ENCODE data around the gene ZCRB1.

The ZCRB1 gene

GRCh38 chr12:42284157-42284556 lies 41.7 kb downstream of the ZCRB1 start:
- Histone ChIP-seq H3K4me3 (no peak overlapping the region), H3K27ac (no peak overlapping the region)

- no peak overlapping the region for H3K27ac ChIP-seq
Observed at GRCh38 chr12:42283739-42284138, 42.2 kb downstream of the ZCRB1 start.

DNA sequence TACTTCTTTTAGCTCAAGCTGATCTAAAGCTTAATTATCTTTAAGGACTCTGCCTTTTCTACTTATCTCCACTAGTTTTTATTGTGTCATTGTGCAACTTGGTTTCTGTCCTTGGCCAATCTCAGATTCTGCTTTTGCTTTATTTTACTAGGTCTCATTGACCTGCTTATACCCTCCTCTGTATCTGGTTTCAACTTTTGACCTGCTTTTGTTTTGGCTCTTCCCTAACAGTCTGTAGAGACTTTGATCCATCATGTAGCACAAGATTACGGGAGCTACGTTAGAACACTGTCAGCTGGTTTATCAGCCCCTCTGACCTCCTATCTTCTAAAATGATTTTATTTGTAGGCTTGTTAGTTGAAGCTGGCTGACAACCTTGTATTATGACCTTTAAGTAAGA lies 43.6 kb downstream of the ZCRB1 start:
- no peak overlapping the region for H3K27ac ChIP-seq

More at GRCh38 chr12:42283739-42284138, 42.2 kb downstream of the ZCRB1 start:
- H3K4me3 ChIP-seq = no peak overlapping the region

DNA sequence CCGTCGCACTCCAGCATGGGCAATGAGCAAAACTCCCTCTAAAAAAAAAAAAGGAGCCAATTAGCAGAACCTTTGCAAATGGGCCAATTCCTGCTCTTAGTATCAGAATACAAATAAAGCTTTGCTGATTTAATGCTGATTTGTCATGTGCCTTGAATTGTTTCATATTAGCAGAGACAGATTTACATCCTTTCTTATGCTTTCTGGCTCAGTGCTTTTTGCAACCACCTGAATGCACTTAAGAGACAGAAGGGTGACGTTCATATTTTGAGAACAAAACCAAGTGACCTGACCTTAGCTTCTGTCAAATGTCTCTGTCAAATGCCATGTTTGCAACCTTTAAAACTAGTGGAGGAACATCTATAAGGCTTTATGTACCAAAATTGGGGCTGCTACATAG lies 44.0 kb downstream of the ZCRB1 start:
- Histone ChIP-seq H3K27ac (no peak overlapping the region), H3K4me3 (no peak overlapping the region)

More for the DNA sequence above, 43.6 kb downstream of the ZCRB1 start:
- no peak overlapping the region for H3K4me3 ChIP-seq

DNA sequence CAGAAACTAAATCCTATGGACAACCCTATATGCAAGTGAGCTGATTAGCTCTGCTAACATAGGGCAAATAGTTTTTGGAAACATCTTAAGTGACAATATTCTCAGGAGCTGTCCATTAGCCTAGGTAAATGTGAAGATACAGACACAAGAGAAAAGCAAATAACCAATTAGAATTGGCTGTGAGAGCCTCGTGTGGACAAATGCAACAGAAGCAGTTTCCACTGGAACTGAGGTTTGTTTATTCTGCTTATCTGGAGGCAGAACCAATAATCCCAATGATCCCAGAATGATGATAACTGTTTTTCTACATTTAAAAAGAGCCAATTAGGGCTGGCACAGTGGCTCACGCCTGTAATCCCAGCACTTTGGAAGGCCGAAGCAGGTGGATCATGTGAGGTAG lies 44.6 kb downstream of the ZCRB1 start:
- no peak overlapping the region for H3K27ac ChIP-seq
- no peak overlapping the region for H3K4me3 ChIP-seq

- Histone ChIP-seq H3K27ac (no peak overlapping the region), H3K4me3 (no peak overlapping the region)
Observed at GRCh38 chr12:42278128-42278510, 47.8 kb downstream of the ZCRB1 start.

DNA sequence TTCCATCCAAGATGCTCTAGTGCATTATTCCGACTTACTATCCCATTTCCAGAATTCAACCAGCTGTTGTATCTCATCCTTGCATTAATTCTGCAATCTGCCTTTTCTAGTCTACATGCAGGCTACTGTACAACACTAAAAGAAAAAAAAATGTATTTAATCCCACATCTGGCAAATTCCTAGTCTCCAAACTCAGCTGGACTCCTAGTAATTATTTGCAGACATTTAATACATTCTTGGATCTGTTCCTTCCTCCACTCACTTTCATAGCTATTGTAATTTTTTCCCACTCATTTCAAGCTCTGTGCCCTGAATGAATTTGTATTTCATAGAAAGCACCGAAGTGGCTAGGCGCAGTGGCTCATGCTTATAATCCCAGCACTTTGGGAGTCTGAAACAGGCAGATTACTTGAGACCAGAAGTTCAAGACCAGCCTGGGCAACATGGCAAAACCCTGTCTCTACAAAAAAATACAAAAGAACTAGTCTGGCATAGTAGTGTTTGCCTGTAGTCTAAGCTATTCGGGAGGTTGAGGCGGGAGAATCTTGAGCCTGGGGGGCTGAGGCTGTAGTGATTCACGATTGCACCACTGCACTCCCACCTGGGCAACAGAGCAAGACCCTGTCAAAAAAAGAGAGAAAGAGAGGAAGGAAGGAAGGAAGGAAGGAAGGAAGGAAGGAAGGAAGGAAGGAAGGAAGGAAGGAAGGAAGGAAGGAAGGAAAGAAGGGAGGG lies 48.3 kb downstream of the ZCRB1 start:
- no peak overlapping the region for H3K27ac ChIP-seq
- no peak overlapping the region for H3K4me3 ChIP-seq

- H3K4me3 ChIP-seq = no peak overlapping the region
- no peak overlapping the region for H3K27ac ChIP-seq
Observed at GRCh38 chr12:42275499-42275898, 50.4 kb downstream of the ZCRB1 start.

- H3K27ac ChIP-seq = no peak overlapping the region
- no peak overlapping the region for H3K4me3 ChIP-seq
Observed at GRCh38 chr12:42273706-42274105, 52.2 kb downstream of the ZCRB1 start.

- Histone ChIP-seq H3K27ac (no peak overlapping the region), H3K4me3 (no peak overlapping the region)
Observed at GRCh38 chr12:42270596-42270995, 55.3 kb downstream of the ZCRB1 start.

DNA sequence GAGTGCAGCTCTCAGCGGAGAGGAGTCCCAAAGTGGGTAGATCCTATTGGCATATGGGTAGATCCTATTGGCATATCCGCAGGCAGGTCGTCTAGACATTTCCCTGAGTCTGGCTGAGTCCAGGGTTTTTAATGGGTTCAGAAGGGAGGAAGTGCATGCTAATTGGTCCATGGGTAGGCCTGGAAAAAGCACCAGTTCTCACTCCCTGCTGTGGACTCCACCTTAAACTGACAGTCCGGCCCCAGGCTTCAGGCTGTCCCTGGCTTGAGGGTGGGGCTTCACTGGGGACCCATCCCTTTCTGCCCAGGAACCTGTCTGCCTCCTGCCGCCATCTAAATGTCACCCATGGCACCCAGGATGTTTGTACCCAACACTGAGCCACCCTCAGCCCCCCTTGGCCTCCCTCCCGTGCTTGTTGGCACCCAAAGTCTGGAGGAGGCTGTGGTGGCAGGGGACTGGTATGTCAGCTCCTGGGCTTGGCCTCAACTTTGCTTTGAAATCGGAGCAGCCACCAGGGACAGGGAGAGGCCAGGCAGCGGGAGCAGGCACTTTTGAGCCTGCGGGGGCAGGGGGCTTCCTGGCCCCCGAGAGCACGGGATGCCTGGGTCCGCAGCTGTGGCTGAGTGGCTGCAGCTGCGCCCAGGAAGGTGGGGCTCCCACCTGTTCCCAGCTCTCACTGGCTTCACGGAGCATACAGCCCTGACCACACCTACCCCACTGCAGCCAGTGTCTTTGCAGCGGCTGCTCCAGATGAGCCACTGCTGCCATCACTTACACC lies 58.3 kb downstream of the ZCRB1 start:
- H3K4me3 ChIP-seq = no peak overlapping the region
- no peak overlapping the region for H3K27ac ChIP-seq

- H3K4me3 ChIP-seq = no peak overlapping the region
- H3K27ac ChIP-seq = no peak overlapping the region
Observed at GRCh38 chr12:42266579-42267230, 59.2 kb downstream of the ZCRB1 start.

DNA sequence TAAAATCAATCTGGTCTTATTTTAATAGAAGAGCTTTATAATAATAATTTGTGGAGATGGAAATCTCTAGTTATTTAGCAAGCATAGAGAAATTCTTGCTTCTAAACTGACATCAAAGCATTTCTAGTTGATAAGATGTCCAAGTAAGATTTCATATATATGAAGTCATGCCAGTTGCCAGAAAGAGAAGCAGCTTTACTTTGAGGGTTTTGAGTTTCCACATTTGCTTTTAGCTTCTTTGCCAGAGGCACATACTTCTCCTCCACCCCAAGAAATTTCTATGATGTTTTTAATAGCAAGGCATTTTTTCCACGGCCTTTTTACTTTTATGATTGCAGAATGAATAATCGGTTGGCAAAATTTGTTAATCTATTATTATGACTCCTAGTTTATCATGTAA lies 63.6 kb downstream of the ZCRB1 start:
- H3K4me3 ChIP-seq = no peak overlapping the region

More for the DNA sequence above, 63.6 kb downstream of the ZCRB1 start:
- no peak overlapping the region for H3K27ac ChIP-seq

Data from skin epidermis (tissue), 12 donors.